Heart left ventricle (tissue), 13 donors: ENCODE measurements around the gene NXNL2.

Experiments
- POLR2A ChIP-seq, 2 donors: fragments of 450-650 bp; IDR thresholded peaks; one replicate each; pipeline ENCODE4 v1.6.1; 2017; ENCODE audit warnings: antibody characterized with exemption in 2 of 2, mild to moderate bottlenecking in 2 of 2, moderate library complexity in 2 of 2
- TF ChIP-seq, protein P1 (sequence below), 12 donors: fragments of 200-600 bp; sonication (generic) in 4 of 12; IDR thresholded peaks; one replicate each; pipeline versions ENCODE4 v1.5.0 to v1.8.0; 2018 to 2022; ENCODE audit warnings: antibody characterized with exemption in 12 of 12, mild to moderate bottlenecking in 5 of 12
- donor health status: ischemic (EF 13 %, LVEDD 7.1; RV severe dilation, severe dysfunction).
- donor health status: DM: no; HTN: yes; CAD: no.
- donor health status: DM: no; HTN: no; CAD: no.
- donor health status: ischemic (EF 25% LVEDD 6.9; RV normal size, moderate dysfunction).
- donor health status: ischemic (EF 25% LVEDD 5.7; RV mildly dilated, moderate dysfunction).
- donor health status: ischemic (EF 35%, LVEDD 5.7; RV mildly dilated, moderate dysfunction).
- donor health status: nonischemic (EF 11% LVEDD 7.7; RV severe dilation, severe dysfunction).
- donor health status: DM: yes; HTN: yes; CAD: no.
- donor health status: PGD.
- donor health status: ischemic (EF 29% LVEDD 5.4; RV normal size, mild dysfunction).
- donor health status: nonischemic (EF 23%, LVEDD 6.1; RV moderate dilation, normal function).

DNA sequence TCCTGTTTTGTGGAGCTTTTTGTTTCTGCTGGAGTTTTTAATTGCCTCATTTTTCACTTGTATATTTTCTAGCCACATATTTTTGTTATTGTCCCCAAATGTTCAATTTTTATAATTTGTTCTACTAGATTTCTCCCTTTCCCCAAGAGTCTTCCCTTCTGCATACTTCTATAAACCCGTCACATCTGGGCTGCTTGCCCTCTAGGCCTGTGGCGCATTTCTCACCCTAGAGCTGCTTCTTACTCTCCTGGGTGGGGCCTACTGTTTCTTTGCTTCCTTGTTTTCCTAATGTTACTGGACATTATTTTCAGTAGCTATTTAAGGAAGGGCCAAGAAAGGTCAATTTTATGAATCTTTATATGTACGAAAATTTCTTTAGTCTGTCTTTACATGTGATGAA is 51.5 kb downstream of the NXNL2 start:
- TF ChIP-seq, protein P1, sequence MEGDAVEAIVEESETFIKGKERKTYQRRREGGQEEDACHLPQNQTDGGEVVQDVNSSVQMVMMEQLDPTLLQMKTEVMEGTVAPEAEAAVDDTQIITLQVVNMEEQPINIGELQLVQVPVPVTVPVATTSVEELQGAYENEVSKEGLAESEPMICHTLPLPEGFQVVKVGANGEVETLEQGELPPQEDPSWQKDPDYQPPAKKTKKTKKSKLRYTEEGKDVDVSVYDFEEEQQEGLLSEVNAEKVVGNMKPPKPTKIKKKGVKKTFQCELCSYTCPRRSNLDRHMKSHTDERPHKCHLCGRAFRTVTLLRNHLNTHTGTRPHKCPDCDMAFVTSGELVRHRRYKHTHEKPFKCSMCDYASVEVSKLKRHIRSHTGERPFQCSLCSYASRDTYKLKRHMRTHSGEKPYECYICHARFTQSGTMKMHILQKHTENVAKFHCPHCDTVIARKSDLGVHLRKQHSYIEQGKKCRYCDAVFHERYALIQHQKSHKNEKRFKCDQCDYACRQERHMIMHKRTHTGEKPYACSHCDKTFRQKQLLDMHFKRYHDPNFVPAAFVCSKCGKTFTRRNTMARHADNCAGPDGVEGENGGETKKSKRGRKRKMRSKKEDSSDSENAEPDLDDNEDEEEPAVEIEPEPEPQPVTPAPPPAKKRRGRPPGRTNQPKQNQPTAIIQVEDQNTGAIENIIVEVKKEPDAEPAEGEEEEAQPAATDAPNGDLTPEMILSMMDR (IDR thresholded peaks at IDR 0.05) = no peak
- no peak for TF ChIP-seq POLR2A (IDR thresholded peaks at IDR 0.05)
